HG02870 (cell line): ENCODE data around the gene PSMD14.

Experiments used
- ATAC-seq: cut with Tn5 transposase; IDR thresholded peaks from one replicate; pipeline ENCODE4 v1.9.1; 2021; ENCODE audit warnings: mild to moderate bottlenecking, moderate library complexity; ENCODE audit not compliant: unreplicated experiment

PSMD14 gene

DNA sequence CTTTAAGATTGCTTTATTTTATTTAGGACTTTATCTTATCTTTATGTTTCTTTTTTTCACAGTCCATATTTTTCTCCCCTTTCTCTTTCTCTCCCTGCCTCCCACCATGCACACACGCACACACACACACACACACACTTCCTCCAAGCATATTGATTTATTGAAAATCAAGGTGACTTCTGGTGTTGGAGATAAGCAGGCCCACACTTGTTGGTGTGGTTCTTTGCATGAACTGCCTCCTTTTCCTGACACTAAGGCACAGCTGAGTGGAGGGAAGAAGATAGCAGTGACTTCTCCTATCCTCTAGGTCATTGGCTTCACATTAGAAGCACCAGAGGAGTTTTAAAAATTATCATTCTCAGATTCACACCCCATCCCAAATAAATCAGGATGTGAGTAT lies 125.9 kb downstream of the PSMD14 start:
- ATAC-seq = no peak

DNA sequence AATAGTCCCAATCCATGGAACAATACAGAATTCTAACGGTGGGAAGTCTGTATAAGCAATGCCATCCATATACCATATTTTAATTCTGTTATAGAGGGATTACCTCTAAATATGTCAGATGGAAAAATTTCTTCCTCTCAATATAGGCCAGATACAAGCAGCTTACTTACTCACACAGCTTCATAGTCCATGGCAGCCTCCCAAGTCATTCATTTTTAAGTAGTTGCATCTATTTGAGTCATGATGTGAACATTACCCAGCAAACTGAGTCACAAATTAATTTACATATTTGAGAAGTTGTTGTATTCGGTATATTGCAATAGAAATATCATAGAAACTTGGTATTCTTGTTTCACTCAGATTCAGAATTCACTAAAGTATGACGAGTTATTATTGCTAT lies 128.2 kb downstream of the PSMD14 start:
- ATAC-seq = no peak

DNA sequence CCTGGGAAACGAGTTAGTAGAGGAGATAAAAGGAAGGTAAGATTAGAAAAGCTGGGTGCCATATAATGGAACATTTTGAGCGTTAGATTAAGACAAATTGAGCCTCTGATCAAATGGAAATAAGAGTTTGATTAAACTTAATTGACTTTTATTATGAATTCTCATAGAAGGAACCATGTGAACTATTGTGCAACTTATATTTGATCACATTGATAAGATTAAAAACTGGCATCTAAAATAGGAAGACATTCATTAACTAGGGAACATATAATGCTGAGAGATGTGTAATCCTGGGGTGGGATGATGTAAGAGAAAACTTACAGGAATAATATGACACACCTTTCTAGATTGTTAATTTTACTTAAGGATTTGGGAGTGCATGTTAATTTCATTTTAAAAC lies 130.4 kb downstream of the PSMD14 start:
- ATAC-seq = no peak

DNA sequence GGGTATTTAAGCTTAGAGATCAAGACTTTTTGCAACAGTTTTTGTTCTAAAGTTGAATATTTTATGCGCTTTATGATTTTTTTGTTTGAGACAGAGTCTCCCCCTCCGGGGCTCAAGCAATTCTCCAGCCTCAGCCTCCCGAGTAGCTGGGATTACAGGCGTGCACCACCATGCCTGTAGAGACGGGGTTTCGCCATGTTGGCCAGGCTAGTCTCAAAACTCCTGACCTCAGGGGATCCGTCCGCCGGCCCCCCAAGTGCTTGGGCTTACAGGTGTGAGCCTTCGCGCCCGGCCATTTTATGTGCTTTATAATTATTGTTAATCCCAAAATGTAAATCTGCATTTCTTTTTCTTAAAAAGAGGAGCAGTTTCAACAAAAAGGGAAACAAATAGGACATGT lies 136.9 kb downstream of the PSMD14 start:
- no peak for ATAC-seq

DNA sequence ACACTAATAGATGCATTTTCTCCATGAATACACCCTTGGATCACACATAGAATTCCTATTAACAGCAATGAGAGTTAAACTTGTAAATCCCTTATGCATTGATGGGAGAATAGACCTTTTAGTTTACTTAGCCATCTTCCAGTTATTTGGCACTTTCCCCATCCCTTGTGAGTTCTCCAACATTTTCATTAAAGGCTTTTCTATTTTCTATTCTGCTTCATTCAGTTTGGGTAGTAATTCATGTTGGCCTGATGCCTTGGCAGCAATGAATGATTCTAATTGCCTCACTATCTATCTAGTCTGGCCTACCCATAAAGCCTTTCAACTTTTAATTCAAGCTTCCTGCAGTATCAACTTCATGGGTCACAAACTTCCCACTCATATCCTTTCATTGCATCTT lies 140.2 kb downstream of the PSMD14 start:
- ATAC-seq = no peak
